Osteoblast (primary cell): Measurements from ENCODE around the gene SENP3. TPM values are rescaled to one million over a fixed set of nuclear protein-coding genes. Genes with fewer than 3 reads are reported as not detected.

Experiments used
- DNase-seq: peaks from one replicate; pipeline ENCODE4 v3.0.0; 2011; ENCODE audit warnings: low spot score, mixed read lengths; ENCODE audit not compliant: insufficient read length; ENCODE audit errors: missing footprints
- H2AFZ ChIP-seq: 2 replicates; pipeline ENCODE4 v1.6.0; 2011; ENCODE audit warnings: mild to moderate bottlenecking, low read length
- H3K27ac ChIP-seq: 2 replicates; pipeline ENCODE4 v1.5.1; 2011; ENCODE audit warnings: mild to moderate bottlenecking, low read depth, low read length, moderate library complexity
- H3K27me3 ChIP-seq: 2 replicates; pipeline ENCODE4 v1.6.0; 2012; ENCODE audit warnings: mild to moderate bottlenecking, control low read depth, inconsistent platforms, low read length, moderate library complexity; ENCODE audit not compliant: insufficient read depth
- H3K36me3 ChIP-seq: 2 replicates; pipeline ENCODE4 v1.5.1; 2011; ENCODE audit warnings: mild to moderate bottlenecking, low read length, control low read depth, moderate library complexity; ENCODE audit not compliant: insufficient read depth
- H3K4me1 ChIP-seq: 2 replicates; pipeline ENCODE4 v1.5.1; 2011; ENCODE audit warnings: mild to moderate bottlenecking, low read length, control low read depth, moderate library complexity; ENCODE audit not compliant: insufficient read depth
- H3K4me2 ChIP-seq: 2 replicates; pipeline ENCODE4 v1.6.0; 2011; ENCODE audit warnings: mild to moderate bottlenecking, low read length; ENCODE audit not compliant: insufficient read depth
- H3K4me3 ChIP-seq: fragments of 200-600 bp; sonication (generic); 3 replicates; pipeline ENCODE4 v1.5.1; 2012; ENCODE audit warnings: mild to moderate bottlenecking, low read length, inconsistent platforms; ENCODE audit not compliant: insufficient read depth
- H3K79me2 ChIP-seq: 2 replicates; pipeline ENCODE4 v1.6.0; 2012; ENCODE audit warnings: mild to moderate bottlenecking, low read length, control low read depth, inconsistent platforms; ENCODE audit not compliant: insufficient read depth
- H3K9me3 ChIP-seq: 2 replicates; pipeline ENCODE4 v1.5.1; 2011; ENCODE audit warnings: low read depth, low read length, control low read depth
- H4K20me1 ChIP-seq: 2 replicates; pipeline ENCODE4 v1.6.0; 2012; ENCODE audit warnings: mild to moderate bottlenecking, low read length, control low read depth; ENCODE audit not compliant: insufficient read depth
- total RNA-seq: library from RNA; depleted of rRNA; stranded (reverse); fragments of >200 nt; gene quantifications from 2 replicates; pipeline ENCODE4 v1.2.3, GENCODE V29; 2012
- TF ChIP-seq, protein P1 (sequence below): IDR thresholded peaks from 2 replicates; pipeline ENCODE4 v1.5.1; 2011; ENCODE audit warnings: mild to moderate bottlenecking, low read depth, low read length, moderate library complexity; ENCODE audit errors: extremely low read depth

SENP3 gene
- total RNA-seq, 1 donor: 68.0 TPM

GRCh38 chr17:7574176-7574953 lies 12.6 kb downstream of the SENP3 start:
- H3K9me3 ChIP-seq: no peaks in the 10 kb centered on the region
- H3K79me2 ChIP-seq: peaks cover 76% of the 10 kb centered on the region
- H3K4me3 ChIP-seq: peak overlapping the region; percentile 87
- H3K27ac ChIP-seq: peak overlapping the region; percentile 92
- H2AFZ ChIP-seq: no peak overlapping the region
- DNase-seq: no peak
- peaks cover 57% of the 10 kb centered on the region for H4K20me1 ChIP-seq
- TF ChIP-seq, protein P1, sequence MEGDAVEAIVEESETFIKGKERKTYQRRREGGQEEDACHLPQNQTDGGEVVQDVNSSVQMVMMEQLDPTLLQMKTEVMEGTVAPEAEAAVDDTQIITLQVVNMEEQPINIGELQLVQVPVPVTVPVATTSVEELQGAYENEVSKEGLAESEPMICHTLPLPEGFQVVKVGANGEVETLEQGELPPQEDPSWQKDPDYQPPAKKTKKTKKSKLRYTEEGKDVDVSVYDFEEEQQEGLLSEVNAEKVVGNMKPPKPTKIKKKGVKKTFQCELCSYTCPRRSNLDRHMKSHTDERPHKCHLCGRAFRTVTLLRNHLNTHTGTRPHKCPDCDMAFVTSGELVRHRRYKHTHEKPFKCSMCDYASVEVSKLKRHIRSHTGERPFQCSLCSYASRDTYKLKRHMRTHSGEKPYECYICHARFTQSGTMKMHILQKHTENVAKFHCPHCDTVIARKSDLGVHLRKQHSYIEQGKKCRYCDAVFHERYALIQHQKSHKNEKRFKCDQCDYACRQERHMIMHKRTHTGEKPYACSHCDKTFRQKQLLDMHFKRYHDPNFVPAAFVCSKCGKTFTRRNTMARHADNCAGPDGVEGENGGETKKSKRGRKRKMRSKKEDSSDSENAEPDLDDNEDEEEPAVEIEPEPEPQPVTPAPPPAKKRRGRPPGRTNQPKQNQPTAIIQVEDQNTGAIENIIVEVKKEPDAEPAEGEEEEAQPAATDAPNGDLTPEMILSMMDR: no peak
- H3K4me1 ChIP-seq: peaks cover 43% of the 10 kb centered on the region
- H3K36me3 ChIP-seq: peaks cover 76% of the 10 kb centered on the region
- H3K27me3 ChIP-seq: no peaks in the 10 kb centered on the region
- H3K4me2 ChIP-seq: peak overlapping the region; percentile 88

GRCh38 chr17:7575481-7575883 lies 13.8 kb downstream of the SENP3 start:
- Histone ChIP-seq H2AFZ (no peak overlapping the region), H3K27me3 (no peaks in the 10 kb centered on the region), H3K36me3 (peaks cover 65% of the 10 kb centered on the region), H4K20me1 (peaks cover 57% of the 10 kb centered on the region), H3K4me2 (peak overlapping the region; percentile 88), H3K4me3 (peak overlapping the region; percentile 87), H3K9me3 (no peaks in the 10 kb centered on the region), H3K4me1 (peaks cover 54% of the 10 kb centered on the region), H3K79me2 (peaks cover 74% of the 10 kb centered on the region), H3K27ac (peak overlapping the region; percentile 92)
- TF ChIP-seq, protein P1: no peak
- no peak for DNase-seq

DNA sequence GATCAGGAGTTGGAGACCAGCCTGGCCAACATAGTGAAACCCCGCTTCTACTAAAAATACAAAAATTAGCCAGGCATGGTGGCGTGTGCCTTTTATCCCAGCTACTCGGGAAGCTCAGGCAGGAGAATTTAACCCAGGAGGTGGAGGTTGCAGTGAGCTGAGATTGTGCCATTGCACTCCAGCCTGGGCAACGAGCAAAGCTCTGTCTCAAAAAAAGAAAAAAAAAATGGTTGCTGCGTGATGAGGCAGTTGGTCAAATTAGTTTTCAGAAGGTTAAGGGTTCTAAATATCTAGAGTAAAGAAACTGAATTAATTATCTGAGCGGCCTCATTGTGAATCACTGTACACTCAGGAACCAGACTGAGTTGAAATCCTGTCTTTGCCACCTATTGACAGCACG lies 14.2 kb downstream of the SENP3 start:
- TF ChIP-seq, protein P1: no peak
- Histone ChIP-seq H3K4me3 (peak overlapping the region; percentile 87), H3K4me1 (peaks cover 58% of the 10 kb centered on the region), H3K9me3 (no peaks in the 10 kb centered on the region), H3K36me3 (peaks cover 60% of the 10 kb centered on the region), H3K79me2 (peaks cover 76% of the 10 kb centered on the region), H3K4me2 (peak overlapping the region; percentile 88), H4K20me1 (peaks cover 57% of the 10 kb centered on the region), H3K27me3 (no peaks in the 10 kb centered on the region), H3K27ac (no peak overlapping the region), H2AFZ (no peak overlapping the region)
- no peak for DNase-seq

GRCh38 chr17:7576432-7576937 lies 14.8 kb downstream of the SENP3 start:
- peak; percentile 72 for DNase-seq
- no peak overlapping the region for H2AFZ ChIP-seq
- H3K4me3 ChIP-seq: no peak overlapping the region
- H3K27me3 ChIP-seq: no peaks in the 10 kb centered on the region
- no peaks in the 10 kb centered on the region for H3K9me3 ChIP-seq
- peaks cover 78% of the 10 kb centered on the region for H3K79me2 ChIP-seq
- H3K4me1 ChIP-seq: peaks cover 59% of the 10 kb centered on the region
- H3K27ac ChIP-seq: no peak overlapping the region
- TF ChIP-seq, protein P1: no peak
- peaks cover 57% of the 10 kb centered on the region for H4K20me1 ChIP-seq
- peak overlapping the region; percentile 88 for H3K4me2 ChIP-seq
- peaks cover 55% of the 10 kb centered on the region for H3K36me3 ChIP-seq
